Peyer's patch (tissue), 4 donors: ENCODE measurements around the gene DHX8.

Experiments
- CTCF ChIP-seq, 6 experiments: fragments of 450-650 bp in 4 of 6; fragments of 200-600 bp in 2 of 6; sonication (generic) in 1 of 6; IDR thresholded peaks; one replicate each; pipeline ENCODE4 v1.5.1; 2017 to 2019; ENCODE audit warnings: antibody characterized with exemption in 6 of 6, mild to moderate bottlenecking in 3 of 6, moderate library complexity in 1 of 6
- POLR2A ChIP-seq, 2 donors: fragments of 450-650 bp; IDR thresholded peaks; one replicate each; pipeline ENCODE4 v1.5.1; 2017; ENCODE audit warnings: antibody characterized with exemption in 2 of 2, mild to moderate bottlenecking in 2 of 2, moderate library complexity in 2 of 2

DNA sequence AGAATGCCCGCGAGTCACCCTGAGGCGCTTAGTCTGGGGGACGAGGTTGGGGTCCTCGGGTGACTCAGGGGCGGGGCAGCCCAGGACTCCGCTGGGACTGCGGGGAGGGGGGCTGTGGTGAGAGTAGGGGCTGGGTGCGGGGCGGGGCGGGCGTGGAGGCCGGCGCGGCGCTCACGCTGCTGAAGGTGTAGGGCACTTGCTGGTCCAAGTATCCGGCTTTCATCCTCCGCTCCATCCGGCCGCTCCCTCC, 61.5 kb downstream of the DHX8 start:
- TF ChIP-seq CTCF (IDR thresholded peaks at IDR 0.05) (no peak), POLR2A (IDR thresholded peaks at IDR 0.05) (no peak)
